ENCODE results near the gene PARP12.

Gene PARP12

GRCh38 chr7:139998572-139998971 lies 64.2 kb downstream of the PARP12 start:
- no peak for DNase-seq
- TF ChIP-seq CTCF (IDR thresholded peaks at IDR 0.05; ENCODE audit: low read depth, low read length) = no peak
- H3K4me3 ChIP-seq (ENCODE audit: low read depth, low read length) = no peak overlapping the region

GRCh38 chr7:139995017-139995915 lies 67.5 kb downstream of the PARP12 start:
- no peak for DNase-seq
- H3K4me3 ChIP-seq (ENCODE audit: low read depth, low read length) = no peak overlapping the region
- H3K27me3 ChIP-seq = no peaks in the 10 kb centered on the region
- no peaks in the 10 kb centered on the region for H3K9me3 ChIP-seq
- H3K36me3 ChIP-seq = no peaks in the 10 kb centered on the region
- H3K4me1 ChIP-seq = no peaks in the 10 kb centered on the region; the same call in 1 of the 2 replicates
- TF ChIP-seq CTCF (IDR thresholded peaks at IDR 0.05; ENCODE audit: low read depth, low read length) = no peak

More at GRCh38 chr7:139998572-139998971, 64.2 kb downstream of the PARP12 start:
- no peaks in the 10 kb centered on the region for H3K27me3 ChIP-seq
- H3K36me3 ChIP-seq = no peaks in the 10 kb centered on the region
- H3K4me1 ChIP-seq = no peaks in the 10 kb centered on the region
- no peaks in the 10 kb centered on the region for H3K9me3 ChIP-seq

GRCh38 chr7:139994356-139994755 lies 68.4 kb downstream of the PARP12 start:
- Histone ChIP-seq H3K36me3 (no peaks in the 10 kb centered on the region), H3K4me3 (ENCODE audit: low read depth, low read length) (no peak overlapping the region), H3K4me1 (no peaks in the 10 kb centered on the region; the same call in 1 of the 2 replicates), H3K9me3 (no peaks in the 10 kb centered on the region), H3K27me3 (no peaks in the 10 kb centered on the region)
- no peak for DNase-seq
- no peak for TF ChIP-seq CTCF (IDR thresholded peaks at IDR 0.05; ENCODE audit: low read depth, low read length)

- Histone ChIP-seq H3K4me1 (no peaks in the 10 kb centered on the region; the same call in 1 of the 2 replicates), H3K4me3 (ENCODE audit: low read depth, low read length) (no peak overlapping the region), H3K36me3 (no peaks in the 10 kb centered on the region), H3K27me3 (no peaks in the 10 kb centered on the region), H3K9me3 (no peaks in the 10 kb centered on the region)
- DNase-seq = no peak
- TF ChIP-seq CTCF (IDR thresholded peaks at IDR 0.05; ENCODE audit: low read depth, low read length) = no peak
Observed at GRCh38 chr7:139993592-139993991, 69.2 kb downstream of the PARP12 start.

GRCh38 chr7:139993169-139993568 lies 69.6 kb downstream of the PARP12 start:
- Histone ChIP-seq H3K9me3 (no peaks in the 10 kb centered on the region), H3K27me3 (no peaks in the 10 kb centered on the region), H3K4me1 (no peaks in the 10 kb centered on the region; the same call in 1 of the 2 replicates), H3K36me3 (no peaks in the 10 kb centered on the region), H3K4me3 (ENCODE audit: low read depth, low read length) (no peak overlapping the region)
- DNase-seq = no peak
- no peak for TF ChIP-seq CTCF (IDR thresholded peaks at IDR 0.05; ENCODE audit: low read depth, low read length)

Measured in BE2C (cell line).